IMR-90 (cell line): ENCODE measurements around the gene RAB3A.

Source experiments
- BHLHE40 ChIP-seq: fragments of 150-350 bp; IDR thresholded peaks from 2 replicates; pipeline ENCODE4 v1.6.1; 2016; ENCODE audit warnings: mild to moderate bottlenecking, low read depth, low read length
- FOS ChIP-seq: fragments of 150-350 bp; IDR thresholded peaks from 2 replicates; pipeline ENCODE4 v1.6.1; 2016; ENCODE audit warnings: low read depth, low read length
- MXI1 ChIP-seq: IDR thresholded peaks from 2 replicates; pipeline ENCODE4 v1.6.1; 2012; ENCODE audit warnings: low read depth, mild to moderate bottlenecking, low read length, moderate library complexity, borderline replicate concordance
- NFE2L2 ChIP-seq: fragments of 150-350 bp; IDR thresholded peaks from 2 replicates; pipeline ENCODE4 v1.6.1; 2016; ENCODE audit warnings: low read depth, mild to moderate bottlenecking, low read length
- POLR2A ChIP-seq: IDR thresholded peaks from 2 replicates; pipeline ENCODE4 v1.6.1; 2012; ENCODE audit warnings: mild to moderate bottlenecking, low read depth, low read length
- RAD21 ChIP-seq: IDR thresholded peaks from 2 replicates; pipeline ENCODE4 v1.6.1; 2012; ENCODE audit warnings: low read length, improper control_type of control experiment
- RCOR1 ChIP-seq: IDR thresholded peaks from 2 replicates; pipeline ENCODE4 v1.6.1; 2012; ENCODE audit warnings: mild to moderate bottlenecking, low read length, improper control_type of control experiment; ENCODE audit not compliant: insufficient replicate concordance
- RFX5 ChIP-seq: IDR thresholded peaks from 2 replicates; pipeline ENCODE4 v1.8.0; 2012; ENCODE audit warnings: low read depth, mild to moderate bottlenecking, low read length, moderate library complexity
- SMC3 ChIP-seq: fragments of 150-350 bp; IDR thresholded peaks from 2 replicates; pipeline ENCODE4 v1.6.1; 2016; ENCODE audit warnings: low read depth, mild to moderate bottlenecking, antibody characterized with exemption, low read length, moderate library complexity
- TF ChIP-seq, protein P1 (sequence below): conservative IDR thresholded peaks from 2 replicates; pipeline ENCODE4 v1.5.1; 2012; ENCODE audit warnings: mild to moderate bottlenecking, low read depth, low read length, improper control_type of control experiment
- TF ChIP-seq, protein P2 (sequence below): fragments of 150-350 bp; IDR thresholded peaks from 2 replicates; pipeline ENCODE4 v1.6.1; 2017; ENCODE audit warnings: mild to moderate bottlenecking, antibody characterized with exemption, low read length, low read depth
- TF ChIP-seq, protein P3 (sequence below): fragments of 150-350 bp; IDR thresholded peaks from 2 replicates; pipeline ENCODE4 v1.6.1; 2016; ENCODE audit warnings: low read depth, mild to moderate bottlenecking, low read length, moderate library complexity, borderline replicate concordance

DNA sequence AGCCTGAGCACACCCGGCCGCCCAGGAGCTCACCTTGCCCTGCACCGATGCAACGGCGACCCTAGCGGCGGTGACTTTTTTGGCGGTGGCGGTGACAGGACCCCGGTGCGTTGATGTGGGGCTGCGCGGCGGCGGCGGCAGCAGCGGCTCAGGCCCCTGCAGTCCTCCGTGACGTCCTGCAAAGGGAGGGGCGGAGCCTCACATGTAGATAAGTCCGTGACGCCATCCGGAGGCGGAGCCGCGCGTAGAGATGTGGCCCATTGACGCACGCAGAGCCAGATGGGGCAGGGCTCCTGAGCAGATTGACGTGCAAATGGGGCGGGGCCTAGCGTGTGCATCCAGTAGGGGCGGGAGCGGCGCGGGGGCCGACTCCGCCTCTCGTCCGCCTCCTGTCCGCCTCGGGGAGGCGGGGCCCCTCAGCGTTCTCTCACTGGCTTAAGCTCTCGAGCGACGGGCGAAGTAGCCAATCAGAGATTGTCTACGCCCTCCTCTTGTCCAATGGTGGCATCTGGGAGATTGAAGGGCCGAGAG is at the start of gene RAB3A:
- TF ChIP-seq, protein P1, sequence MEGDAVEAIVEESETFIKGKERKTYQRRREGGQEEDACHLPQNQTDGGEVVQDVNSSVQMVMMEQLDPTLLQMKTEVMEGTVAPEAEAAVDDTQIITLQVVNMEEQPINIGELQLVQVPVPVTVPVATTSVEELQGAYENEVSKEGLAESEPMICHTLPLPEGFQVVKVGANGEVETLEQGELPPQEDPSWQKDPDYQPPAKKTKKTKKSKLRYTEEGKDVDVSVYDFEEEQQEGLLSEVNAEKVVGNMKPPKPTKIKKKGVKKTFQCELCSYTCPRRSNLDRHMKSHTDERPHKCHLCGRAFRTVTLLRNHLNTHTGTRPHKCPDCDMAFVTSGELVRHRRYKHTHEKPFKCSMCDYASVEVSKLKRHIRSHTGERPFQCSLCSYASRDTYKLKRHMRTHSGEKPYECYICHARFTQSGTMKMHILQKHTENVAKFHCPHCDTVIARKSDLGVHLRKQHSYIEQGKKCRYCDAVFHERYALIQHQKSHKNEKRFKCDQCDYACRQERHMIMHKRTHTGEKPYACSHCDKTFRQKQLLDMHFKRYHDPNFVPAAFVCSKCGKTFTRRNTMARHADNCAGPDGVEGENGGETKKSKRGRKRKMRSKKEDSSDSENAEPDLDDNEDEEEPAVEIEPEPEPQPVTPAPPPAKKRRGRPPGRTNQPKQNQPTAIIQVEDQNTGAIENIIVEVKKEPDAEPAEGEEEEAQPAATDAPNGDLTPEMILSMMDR: no peak
- TF ChIP-seq NFE2L2: no peak
- peak; percentile 70 for TF ChIP-seq POLR2A
- no peak for TF ChIP-seq SMC3
- TF ChIP-seq, protein P2, sequence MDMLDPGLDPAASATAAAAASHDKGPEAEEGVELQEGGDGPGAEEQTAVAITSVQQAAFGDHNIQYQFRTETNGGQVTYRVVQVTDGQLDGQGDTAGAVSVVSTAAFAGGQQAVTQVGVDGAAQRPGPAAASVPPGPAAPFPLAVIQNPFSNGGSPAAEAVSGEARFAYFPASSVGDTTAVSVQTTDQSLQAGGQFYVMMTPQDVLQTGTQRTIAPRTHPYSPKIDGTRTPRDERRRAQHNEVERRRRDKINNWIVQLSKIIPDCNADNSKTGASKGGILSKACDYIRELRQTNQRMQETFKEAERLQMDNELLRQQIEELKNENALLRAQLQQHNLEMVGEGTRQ: peak; percentile 42; the same call in 1 of the 2 replicates
- no peak for TF ChIP-seq RAD21
- TF ChIP-seq FOS: peak; percentile 92
- peak; percentile 21; the same call in 1 of the 2 replicates for TF ChIP-seq MXI1
- no peak for TF ChIP-seq RCOR1
- TF ChIP-seq, protein P3, sequence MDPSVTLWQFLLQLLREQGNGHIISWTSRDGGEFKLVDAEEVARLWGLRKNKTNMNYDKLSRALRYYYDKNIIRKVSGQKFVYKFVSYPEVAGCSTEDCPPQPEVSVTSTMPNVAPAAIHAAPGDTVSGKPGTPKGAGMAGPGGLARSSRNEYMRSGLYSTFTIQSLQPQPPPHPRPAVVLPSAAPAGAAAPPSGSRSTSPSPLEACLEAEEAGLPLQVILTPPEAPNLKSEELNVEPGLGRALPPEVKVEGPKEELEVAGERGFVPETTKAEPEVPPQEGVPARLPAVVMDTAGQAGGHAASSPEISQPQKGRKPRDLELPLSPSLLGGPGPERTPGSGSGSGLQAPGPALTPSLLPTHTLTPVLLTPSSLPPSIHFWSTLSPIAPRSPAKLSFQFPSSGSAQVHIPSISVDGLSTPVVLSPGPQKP: no peak
- TF ChIP-seq BHLHE40: no peak
- no peak for TF ChIP-seq RFX5
